HG03342 (cell line): ENCODE data around the gene DERL3.

Source experiments
- ATAC-seq: cut with Tn5 transposase; IDR thresholded peaks from one replicate; pipeline ENCODE4 v1.9.1; 2021; ENCODE audit warnings: mild to moderate bottlenecking, moderate library complexity; ENCODE audit not compliant: unreplicated experiment

Gene DERL3

GRCh38 chr22:23832226-23833016 lies 6.4 kb downstream of the DERL3 start:
- no peak for ATAC-seq

- no peak for ATAC-seq
These were observed 7.0 kb downstream of the DERL3 start for GRCh38 chr22:23831781-23832180.

- no peak for ATAC-seq
These were observed 7.5 kb downstream of the DERL3 start for GRCh38 chr22:23831261-23831660.

GRCh38 chr22:23829845-23830372 lies 8.9 kb downstream of the DERL3 start:
- ATAC-seq: no peak

GRCh38 chr22:23828800-23829680 lies 9.8 kb downstream of the DERL3 start:
- ATAC-seq: no peak

GRCh38 chr22:23827351-23827995 lies 11.3 kb downstream of the DERL3 start:
- no peak for ATAC-seq

- no peak for ATAC-seq
These were observed 12.1 kb downstream of the DERL3 start for GRCh38 chr22:23826510-23827350.

- ATAC-seq: no peak
These were observed 13.4 kb downstream of the DERL3 start for GRCh38 chr22:23825246-23825905.

- no peak for ATAC-seq
These were observed 14.1 kb downstream of the DERL3 start for GRCh38 chr22:23824476-23825245.

- ATAC-seq: no peak
These were observed 15.4 kb downstream of the DERL3 start for GRCh38 chr22:23823331-23823791.

- no peak for ATAC-seq
These were observed 16.6 kb downstream of the DERL3 start for GRCh38 chr22:23822101-23822671.

GRCh38 chr22:23820748-23821211 lies 18.0 kb downstream of the DERL3 start:
- ATAC-seq: no peak

GRCh38 chr22:23818541-23818940 lies 20.3 kb downstream of the DERL3 start:
- no peak for ATAC-seq

- no peak for ATAC-seq
These were observed 21.7 kb downstream of the DERL3 start for GRCh38 chr22:23817146-23817545.

GRCh38 chr22:23816156-23816976 lies 22.4 kb downstream of the DERL3 start:
- no peak for ATAC-seq

- ATAC-seq: no peak
These were observed 23.2 kb downstream of the DERL3 start for GRCh38 chr22:23815541-23816155.

- no peak for ATAC-seq
These were observed 26.4 kb downstream of the DERL3 start for GRCh38 chr22:23812378-23812777.
